ENCODE data around the gene CXCL9.

CXCL9 gene

GRCh38 chr4:76036855-76037254, 29.5 kb upstream of the CXCL9 start:
- H3K4me3 ChIP-seq (ENCODE audit: low read depth, low read length): no peak overlapping the region
- TF ChIP-seq CTCF (IDR thresholded peaks at IDR 0.05; ENCODE audit: borderline replicate concordance, insufficient read depth, low read depth, low read length): no peak

DNA sequence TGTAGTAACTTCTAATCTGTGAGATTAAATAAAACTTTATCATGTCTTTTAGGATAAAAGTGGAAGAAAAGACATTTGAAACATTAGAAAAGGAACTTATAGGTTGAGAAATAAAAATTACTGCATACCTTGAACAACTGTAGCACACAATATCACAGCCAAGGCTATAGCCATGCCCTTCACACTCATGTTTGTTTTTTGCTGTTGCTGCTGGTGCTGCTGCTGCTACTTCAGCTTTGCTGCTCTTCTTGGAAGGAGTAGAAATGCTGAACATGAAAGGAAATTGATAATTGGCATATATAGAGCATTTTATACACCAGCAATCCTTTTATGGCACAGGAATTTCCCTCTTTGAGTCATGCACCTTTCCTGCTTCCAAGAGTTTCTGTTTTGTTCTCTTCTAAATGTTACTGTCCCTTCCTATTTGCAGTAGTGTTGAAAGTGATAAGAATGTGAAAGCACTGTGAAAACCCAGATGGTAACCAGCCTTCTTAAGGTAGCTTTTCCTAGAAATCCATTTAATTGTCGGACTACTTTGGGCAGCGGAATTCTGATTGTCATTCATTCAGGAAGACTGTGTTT, 28.6 kb upstream of the CXCL9 start, which contains the start of gene CXCL11:
Gene CXCL11, minus strand, starts transcription at position 272 of the 582 bp plus-strand sequence. Its CDS starts 83 bp downstream, at position 189.
- TF ChIP-seq CTCF (IDR thresholded peaks at IDR 0.05; ENCODE audit: borderline replicate concordance, insufficient read depth, low read depth, low read length): no peak
- H3K4me3 ChIP-seq (ENCODE audit: low read depth, low read length): no peak within 1 kb of the TSS

DNA sequence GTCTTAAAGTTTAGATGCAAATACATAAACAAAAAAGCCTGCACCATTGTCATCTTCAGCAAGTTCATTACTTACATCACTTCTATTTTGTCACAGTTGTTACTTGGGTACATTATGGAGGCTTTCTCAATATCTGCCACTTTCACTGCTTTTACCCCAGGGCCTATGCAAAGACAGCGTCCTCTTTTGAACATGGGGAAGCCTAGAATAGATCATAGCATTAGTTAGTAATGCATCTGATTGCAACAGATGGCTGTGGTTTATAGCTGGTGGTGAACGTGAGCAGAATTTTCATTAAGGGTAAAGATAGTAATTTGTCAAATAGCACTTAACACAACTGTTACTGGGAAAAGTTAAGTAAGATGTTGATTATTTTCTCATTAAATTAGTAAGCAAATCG, 27.8 kb upstream of the CXCL9 start:
- H3K4me3 ChIP-seq (ENCODE audit: low read depth, low read length): no peak overlapping the region
- TF ChIP-seq CTCF (IDR thresholded peaks at IDR 0.05; ENCODE audit: borderline replicate concordance, insufficient read depth, low read depth, low read length): no peak

DNA sequence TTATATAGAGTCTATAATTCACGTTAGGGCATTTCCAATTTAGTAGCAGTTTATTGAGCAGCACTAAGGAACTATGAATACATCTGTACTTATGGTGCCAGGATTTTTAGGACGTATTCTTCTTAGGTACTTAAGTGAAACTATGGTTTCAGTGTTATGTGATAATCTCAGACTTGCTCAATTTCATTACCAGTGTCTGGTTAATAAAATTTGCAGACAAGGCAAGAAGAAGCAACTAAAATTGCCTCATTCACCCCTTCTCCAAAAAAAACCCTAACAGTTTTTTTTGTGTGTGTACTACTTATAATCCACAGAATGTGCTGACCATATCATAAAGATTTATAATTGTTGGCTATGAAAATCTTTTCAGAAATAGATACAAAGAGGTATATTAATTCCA, 22.0 kb upstream of the CXCL9 start:
- TF ChIP-seq CTCF (IDR thresholded peaks at IDR 0.05; ENCODE audit: borderline replicate concordance, insufficient read depth, low read depth, low read length): no peak
- no peak overlapping the region for H3K4me3 ChIP-seq (ENCODE audit: low read depth, low read length)

DNA sequence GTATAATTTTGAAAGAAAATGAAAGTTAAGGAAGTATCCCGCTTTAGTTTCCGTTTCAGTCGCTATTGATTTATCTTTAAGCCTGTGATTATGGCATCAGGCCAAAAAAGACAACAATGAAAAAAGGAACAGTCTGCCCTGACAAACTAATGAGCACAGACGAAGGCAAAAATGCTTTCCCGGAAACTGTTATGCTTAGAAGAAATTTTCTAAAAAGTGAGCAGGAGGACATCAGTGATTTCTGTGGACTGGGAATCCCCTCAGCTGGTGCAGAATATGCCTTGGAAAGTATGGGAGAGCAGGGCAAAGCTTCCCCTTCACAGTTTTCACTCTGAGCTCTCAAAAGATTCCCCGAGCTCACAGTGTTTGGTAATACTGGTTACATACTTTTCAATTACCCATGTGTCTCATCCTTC, 21.0 kb upstream of the CXCL9 start:
- no peak overlapping the region for H3K4me3 ChIP-seq (ENCODE audit: low read depth, low read length)
- no peak for TF ChIP-seq CTCF (IDR thresholded peaks at IDR 0.05; ENCODE audit: borderline replicate concordance, insufficient read depth, low read depth, low read length)

GRCh38 chr4:76024065-76024464, 16.8 kb upstream of the CXCL9 start:
- no peak for TF ChIP-seq CTCF (IDR thresholded peaks at IDR 0.05; ENCODE audit: borderline replicate concordance, insufficient read depth, low read depth, low read length)
- H3K4me3 ChIP-seq (ENCODE audit: low read depth, low read length): no peak overlapping the region

DNA sequence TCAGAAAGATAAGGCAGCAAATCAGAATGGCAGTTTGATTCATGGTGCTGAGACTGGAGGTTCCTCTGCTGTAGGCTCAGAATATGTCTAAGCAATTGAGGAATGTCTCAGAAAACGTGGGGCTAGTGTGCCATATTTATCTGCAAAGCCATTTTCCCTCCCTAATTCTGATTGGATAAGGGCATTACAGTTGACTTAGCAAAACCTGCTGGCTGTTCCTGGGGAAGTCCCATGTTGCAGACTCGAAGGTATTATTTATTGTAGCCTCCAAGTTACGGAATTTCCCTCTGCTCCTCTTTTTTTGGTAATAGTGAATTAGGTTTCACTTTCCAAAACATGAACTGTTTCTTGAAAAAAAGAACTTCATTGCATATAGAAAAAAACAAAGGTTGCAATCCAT, 16.1 kb upstream of the CXCL9 start, which contains the start of gene CXCL10:
Gene CXCL10, minus strand, starts transcription at position 109 of the 400 bp plus-strand sequence. Its CDS starts 66 bp downstream, at position 43.
- TF ChIP-seq CTCF (IDR thresholded peaks at IDR 0.05; ENCODE audit: borderline replicate concordance, insufficient read depth, low read depth, low read length): no peak
- H3K4me3 ChIP-seq (ENCODE audit: low read depth, low read length): no peak within 1 kb of the TSS

Data from GM12875 (cell line).